RPMI7951 (cell line): ENCODE results near the gene OMG. TPM values are rescaled to one million over a fixed set of nuclear protein-coding genes. Genes with fewer than 3 reads are reported as not detected.
"Not testable (repeated sequence)": the region's sequence is repeated elsewhere in the genome, so short reads cannot be mapped to it uniquely, and the experiment has no call there.

ENCODE experiments used
- DNase-seq: peaks from one replicate; pipeline ENCODE4 v3.0.0-alpha.2; 2012; ENCODE audit warnings: low read depth
- total RNA-seq: library from RNA; depleted of rRNA; stranded (reverse); fragments of >200 nt; shearing (Covaris generic); gene quantifications from 2 replicates; pipeline ENCODE4 v1.2.3, GENCODE V29; 2014; rRNA removed

OMG gene
- total RNA-seq, 1 experiment from 2014 or later, result not detected

- not testable (repeated sequence) for DNase-seq
Observed at GRCh38 chr17:31262923-31263322, 34.1 kb downstream of the OMG start.

- DNase-seq, result no peak
Observed at GRCh38 chr17:31261601-31262000, 35.4 kb downstream of the OMG start.

GRCh38 chr17:31260151-31260550 is 36.9 kb downstream of the OMG start:
- DNase-seq, result no peak

- DNase-seq, result no peak
Observed at GRCh38 chr17:31256936-31257335, 40.1 kb downstream of the OMG start.

- DNase-seq, result no peak
Observed at GRCh38 chr17:31254654-31255053, 42.4 kb downstream of the OMG start.

GRCh38 chr17:31252741-31253140 is 44.3 kb downstream of the OMG start:
- DNase-seq, result no peak

- DNase-seq, result no peak
Observed at GRCh38 chr17:31251970-31252328, 45.1 kb downstream of the OMG start.

- peak; percentile 8 for DNase-seq
Observed at GRCh38 chr17:31251105-31251969, 45.7 kb downstream of the OMG start.

- no peak for DNase-seq
Observed at GRCh38 chr17:31250229-31250628, 46.8 kb downstream of the OMG start.

GRCh38 chr17:31249835-31250141 is 47.3 kb downstream of the OMG start:
- no peak for DNase-seq

GRCh38 chr17:31248986-31249834 is 47.8 kb downstream of the OMG start:
- DNase-seq, result peak; percentile 56

Other genes with a start within 250 kb of the OMG start
- 23.8 and 30.2 TPM in 2 replicates for gene NF1, start 202.3 kb downstream of the OMG start, total RNA-seq
- 1.1 TPM in 2 replicates for gene EVI2B, start 16.8 kb upstream of the OMG start, total RNA-seq
- gene EVI2A, start 24.4 kb upstream of the OMG start, total RNA-seq, result 16.6 and 21.7 TPM in 2 replicates
- gene RAB11FIP4, start 94.4 kb upstream of the OMG start, total RNA-seq, result under 0.01 and 0.59 TPM in 2 replicates